ENCODE data around the gene SWT1. TPM values are rescaled to one million over a fixed set of nuclear protein-coding genes. Genes with fewer than 3 reads are reported as not detected.
"Not testable (repeated sequence)": the region's sequence is repeated elsewhere in the genome, so short reads cannot be mapped to it uniquely, and the experiment has no call there.

The SWT1 gene
- total and polyA plus RNA-seq, 2 of the 4 experiments (the other 2 are of a cell fraction) = 0.82 to 2.7 TPM

DNA sequence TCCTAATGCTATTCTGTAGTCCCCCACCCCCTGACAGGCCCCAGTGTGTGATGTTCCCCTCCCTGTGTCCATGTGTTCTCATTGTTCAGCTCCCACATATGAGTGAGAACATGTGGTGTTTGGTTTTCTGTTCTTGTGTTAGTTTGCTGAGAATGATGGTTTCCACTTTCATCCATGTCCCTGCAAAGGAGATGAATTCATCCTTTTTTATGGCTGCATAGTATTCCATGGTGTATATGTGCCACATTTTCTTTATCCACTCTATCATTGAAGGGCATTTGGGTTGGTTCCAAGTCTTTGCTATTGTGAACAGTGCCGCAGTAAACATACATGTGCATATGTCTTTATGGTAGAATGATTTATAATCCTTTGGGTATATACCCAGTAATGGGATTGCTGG, 52.4 kb downstream of the SWT1 start:
- H3K14ac ChIP-seq (replicated peaks; ENCODE audit: low read depth, low read length); H2BK15ac ChIP-seq (ENCODE audit: low read depth, low read length); H3K9me3 ChIP-seq (ENCODE audit: control insufficient read depth, insufficient read depth, low read length); H3K4me2 ChIP-seq (ENCODE audit: low read depth, low read length); H3K36me3 ChIP-seq (ENCODE audit: control insufficient read depth, insufficient read depth, low read length); H3K23ac ChIP-seq (ENCODE audit: low read depth, low read length); POLR2A ChIA-PET (ENCODE audit: unreplicated experiment); intact Hi-C loops (cut with micrococcal nuclease); dilution Hi-C loops (cut with HindIII; ENCODE audit: low sequenced_read_pairs, unreplicated experiment); ATAC-seq (ENCODE audit: low read depth); H4K91ac ChIP-seq (ENCODE audit: insufficient read depth, low read depth, low read length); BruUV-seq (replicated peaks); H2BK20ac ChIP-seq (ENCODE audit: low read depth, low read length); H3K79me1 ChIP-seq (ENCODE audit: low read depth in 1 of 2, low read length in 2 of 2); H3K56ac ChIP-seq (ENCODE audit: extremely low read depth, insufficient read depth, low read length); H3K9ac ChIP-seq (ENCODE audit: low read depth, low read length); H4K20me1 ChIP-seq (ENCODE audit: insufficient read depth, low read length); in situ Hi-C loops (cut with MboI; ENCODE audit: low sequenced_read_pairs); H3K27ac ChIP-seq (ENCODE audit: insufficient read depth, low read length); H2AK5ac ChIP-seq (ENCODE audit: low read depth, low read length); CTCF ChIA-PET; H3K4ac ChIP-seq (ENCODE audit: low read depth, low read length); H3K4me3 ChIP-seq (ENCODE audit: insufficient read depth, low read depth, low read length); H4K5ac ChIP-seq (ENCODE audit: low read depth, low read length); H2AK9ac ChIP-seq (replicated peaks; ENCODE audit: low read depth, low read length, poor library complexity); DNase-seq; H3K27me3 ChIP-seq (ENCODE audit: control insufficient read depth, insufficient read depth, low read length); H3K18ac ChIP-seq (ENCODE audit: low read depth, low read length); H3K4me1 ChIP-seq (ENCODE audit: control insufficient read depth, insufficient read depth, low read length); H4K8ac ChIP-seq (ENCODE audit: low read depth in 2 of 2, low read length in 2 of 2); H2BK120ac ChIP-seq (ENCODE audit: low read depth, low read length); H2BK5ac ChIP-seq (ENCODE audit: low read depth, low read length, poor library complexity, severe bottlenecking); H3K9me1 ChIP-seq (ENCODE audit: insufficient read depth, low read length); H2AFZ ChIP-seq (replicated peaks; ENCODE audit: low read length, poor library complexity): not testable (repeated sequence)
- WGBS, 2 experiments (ENCODE audit: extremely low coverage in 2 of 2, insufficient read length in 1 of 2) = no CpG with 5 or more reads among the region's 1 CpG

Data from IMR-90 (cell line).